ENCODE data around the gene PTGIS. TPM values are rescaled to one million over a fixed set of nuclear protein-coding genes. Genes with fewer than 3 reads are reported as not detected.

PTGIS gene
- total RNA-seq, 1 experiment from 2014 or later = 26.9 TPM

DNA sequence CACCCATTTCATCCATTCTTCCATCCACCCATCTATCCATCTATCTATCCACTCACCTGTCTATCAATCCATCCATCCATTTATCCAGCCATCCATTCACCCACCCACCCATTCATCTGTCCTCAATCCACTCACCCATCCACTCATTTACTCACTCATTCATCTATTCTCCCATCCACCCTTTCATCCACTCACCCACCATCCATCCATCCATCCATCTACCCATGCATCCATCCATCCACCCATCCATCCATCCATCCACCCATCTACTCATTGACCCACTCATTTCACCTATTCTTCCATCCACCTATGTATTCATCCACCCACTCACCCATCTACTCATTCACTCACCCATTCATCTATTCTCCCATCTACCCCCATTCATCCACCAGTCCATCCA is 24.2 kb upstream of the PTGIS start:
- no peak for DNase-seq
- no peaks in the 10 kb centered on the region for H3K36me3 ChIP-seq (ENCODE audit: low read depth)
- peak overlapping the region; percentile 98 for H3K27ac ChIP-seq
- no peaks in the 10 kb centered on the region for H3K9me2 ChIP-seq (ENCODE audit: insufficient read depth)
- no peak for TF ChIP-seq EZH2 (IDR thresholded peaks at IDR 0.05; ENCODE audit: low read depth)
- TF ChIP-seq, protein P1, sequence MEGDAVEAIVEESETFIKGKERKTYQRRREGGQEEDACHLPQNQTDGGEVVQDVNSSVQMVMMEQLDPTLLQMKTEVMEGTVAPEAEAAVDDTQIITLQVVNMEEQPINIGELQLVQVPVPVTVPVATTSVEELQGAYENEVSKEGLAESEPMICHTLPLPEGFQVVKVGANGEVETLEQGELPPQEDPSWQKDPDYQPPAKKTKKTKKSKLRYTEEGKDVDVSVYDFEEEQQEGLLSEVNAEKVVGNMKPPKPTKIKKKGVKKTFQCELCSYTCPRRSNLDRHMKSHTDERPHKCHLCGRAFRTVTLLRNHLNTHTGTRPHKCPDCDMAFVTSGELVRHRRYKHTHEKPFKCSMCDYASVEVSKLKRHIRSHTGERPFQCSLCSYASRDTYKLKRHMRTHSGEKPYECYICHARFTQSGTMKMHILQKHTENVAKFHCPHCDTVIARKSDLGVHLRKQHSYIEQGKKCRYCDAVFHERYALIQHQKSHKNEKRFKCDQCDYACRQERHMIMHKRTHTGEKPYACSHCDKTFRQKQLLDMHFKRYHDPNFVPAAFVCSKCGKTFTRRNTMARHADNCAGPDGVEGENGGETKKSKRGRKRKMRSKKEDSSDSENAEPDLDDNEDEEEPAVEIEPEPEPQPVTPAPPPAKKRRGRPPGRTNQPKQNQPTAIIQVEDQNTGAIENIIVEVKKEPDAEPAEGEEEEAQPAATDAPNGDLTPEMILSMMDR (conservative IDR thresholded peaks at IDR 0.05) = no peak
- H3K27me3 ChIP-seq (ENCODE audit: insufficient read depth, low read depth) = no peaks in the 10 kb centered on the region
- intact Hi-C loops (cut with micrococcal nuclease; ENCODE audit: unreplicated experiment) = no loop called here
- peaks cover 95% of the 10 kb centered on the region for H3K4me1 ChIP-seq (replicated peaks; ENCODE audit: insufficient read depth)
- no peaks in the 10 kb centered on the region for H3K9me3 ChIP-seq (ENCODE audit: insufficient read depth, low read depth)
- H4K20me1 ChIP-seq (ENCODE audit: insufficient read depth) = no peaks in the 10 kb centered on the region
- peaks cover 83% of the 10 kb centered on the region for H3F3A ChIP-seq (ENCODE audit: insufficient read depth, low read depth)
- CTCF ChIA-PET = no interaction called here
- H2AFZ ChIP-seq = no peak overlapping the region
- no TSS peak for BruUV-seq (replicated peaks)
- H3K4me2 ChIP-seq = peak overlapping the region; percentile 81
- POLR2A ChIA-PET (ENCODE audit: unreplicated experiment) = no interaction called here
- peaks cover 19% of the 10 kb centered on the region; the same call in 1 of the 2 replicates for H3K79me2 ChIP-seq (ENCODE audit: low read depth)
- H3K4me3 ChIP-seq = peak overlapping the region; percentile 46

DNA sequence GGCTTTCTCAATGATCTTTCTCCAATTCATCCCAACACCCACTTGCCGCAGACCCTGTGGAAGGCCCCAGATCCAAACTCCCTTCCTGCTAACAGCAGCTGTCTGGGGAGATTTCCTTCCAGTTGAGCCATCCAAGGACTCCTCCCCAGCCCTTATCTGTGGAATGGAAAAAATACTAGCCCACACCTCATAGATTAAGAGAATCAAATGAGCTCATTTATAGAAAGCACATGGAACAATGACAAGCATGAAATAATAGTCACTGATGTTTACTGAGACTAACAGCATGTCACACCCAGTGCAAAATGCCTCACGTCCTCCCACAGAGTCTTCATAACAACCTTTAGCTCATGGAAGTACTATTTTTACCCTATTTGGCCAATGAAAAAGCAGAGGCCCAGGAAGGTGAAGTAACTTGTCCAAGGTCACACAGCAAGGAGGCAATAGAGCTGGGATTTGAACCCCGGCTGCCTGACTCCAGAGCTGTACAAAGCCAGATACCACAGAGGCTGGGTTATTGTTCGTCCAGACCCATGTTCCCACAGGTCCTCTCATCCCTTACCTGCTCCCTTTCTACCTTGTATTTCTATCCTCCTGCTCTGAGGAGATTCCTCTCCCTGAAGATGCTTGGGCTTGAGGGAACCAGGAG is 23.4 kb upstream of the PTGIS start:
- peaks cover 95% of the 10 kb centered on the region for H3K4me1 ChIP-seq (replicated peaks; ENCODE audit: insufficient read depth)
- no peak overlapping the region for H2AFZ ChIP-seq
- BruUV-seq (replicated peaks) = no TSS peak
- peaks cover 88% of the 10 kb centered on the region for H3F3A ChIP-seq (ENCODE audit: insufficient read depth, low read depth)
- intact Hi-C loops (cut with micrococcal nuclease; ENCODE audit: unreplicated experiment) = no loop called here
- peaks cover 19% of the 10 kb centered on the region; the same call in 1 of the 2 replicates for H3K79me2 ChIP-seq (ENCODE audit: low read depth)
- POLR2A ChIA-PET (ENCODE audit: unreplicated experiment) = interaction anchor here (1.1 kb wide), 1 partner anchor 13 kb away, joined by 3 read pairs; no protein-coding TSS in a partner anchor
- no peaks in the 10 kb centered on the region for H4K20me1 ChIP-seq (ENCODE audit: insufficient read depth)
- TF ChIP-seq EZH2 (IDR thresholded peaks at IDR 0.05; ENCODE audit: low read depth) = no peak
- TF ChIP-seq, protein P1 (conservative IDR thresholded peaks at IDR 0.05) = no peak
- H3K27me3 ChIP-seq (ENCODE audit: insufficient read depth, low read depth) = no peaks in the 10 kb centered on the region
- peak; percentile 33 to 91 for DNase-seq
- H3K27ac ChIP-seq = peak overlapping the region; percentile 98
- H3K4me2 ChIP-seq = peak overlapping the region; percentile 81
- H3K4me3 ChIP-seq = peak overlapping the region; percentile 46; the same call in 1 of the 2 replicates
- CTCF ChIA-PET = interaction anchor here (1.0 kb wide), 2 partner anchors 37 to 50 kb away, joined by 3 to 5 read pairs; no protein-coding TSS in a partner anchor
- H3K9me2 ChIP-seq (ENCODE audit: insufficient read depth) = no peaks in the 10 kb centered on the region
- no peaks in the 10 kb centered on the region for H3K36me3 ChIP-seq (ENCODE audit: low read depth)
- no peaks in the 10 kb centered on the region for H3K9me3 ChIP-seq (ENCODE audit: insufficient read depth, low read depth)

DNA sequence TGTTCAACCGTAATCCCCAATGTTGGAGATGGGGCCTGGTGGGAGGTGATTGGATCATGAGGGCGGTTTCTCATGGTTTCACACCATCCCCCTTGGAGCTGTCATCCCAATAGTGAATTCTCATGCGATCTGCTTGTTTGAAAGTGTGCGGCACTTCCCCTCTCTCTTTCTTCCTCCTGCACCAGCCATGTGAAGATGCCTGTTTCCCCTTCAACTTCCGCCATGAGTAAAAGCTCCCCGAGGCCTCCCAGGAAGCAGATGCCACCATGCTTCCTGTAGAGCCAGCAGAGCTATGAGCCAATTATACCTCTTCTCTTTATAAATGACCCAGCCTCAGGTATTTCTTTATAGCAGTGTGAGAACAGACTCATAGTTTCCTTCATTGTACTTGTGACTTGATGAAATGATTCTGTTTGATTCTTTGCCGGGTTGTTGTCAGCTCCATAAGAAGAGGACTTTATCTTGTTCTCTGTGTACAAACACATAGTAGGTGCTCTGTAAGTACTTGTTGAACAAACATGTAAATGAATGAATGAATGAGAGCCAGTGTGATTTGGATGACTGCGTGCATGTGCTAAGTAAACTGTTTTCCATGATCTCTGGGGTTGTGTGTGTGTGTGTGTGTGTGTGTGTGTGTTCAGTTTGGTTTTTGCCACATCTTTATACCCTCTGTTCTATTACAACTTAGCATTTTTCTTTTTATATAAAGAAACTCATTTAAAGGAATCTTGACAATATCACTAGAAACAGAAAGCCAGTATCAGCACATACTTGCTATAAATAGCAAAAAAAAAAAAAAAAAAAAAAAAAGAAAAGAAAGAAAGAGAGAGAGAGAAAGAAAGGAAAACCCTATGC is 22.5 kb upstream of the PTGIS start:
- H2AFZ ChIP-seq = no peak overlapping the region
- H3K36me3 ChIP-seq (ENCODE audit: low read depth) = no peaks in the 10 kb centered on the region
- peak overlapping the region; percentile 81 for H3K4me2 ChIP-seq
- DNase-seq = no peak
- CTCF ChIA-PET = interaction anchor here (1.0 kb wide), 2 partner anchors 36 to 49 kb away, joined by 3 to 5 read pairs; no protein-coding TSS in a partner anchor
- peaks cover 95% of the 10 kb centered on the region for H3K4me1 ChIP-seq (replicated peaks; ENCODE audit: insufficient read depth)
- H3K79me2 ChIP-seq (ENCODE audit: low read depth) = peaks cover 19% of the 10 kb centered on the region; the same call in 1 of the 2 replicates
- intact Hi-C loops (cut with micrococcal nuclease; ENCODE audit: unreplicated experiment) = no loop called here
- no peaks in the 10 kb centered on the region for H3K9me3 ChIP-seq (ENCODE audit: insufficient read depth, low read depth)
- peak overlapping the region; percentile 98 for H3K27ac ChIP-seq
- H3K27me3 ChIP-seq (ENCODE audit: insufficient read depth, low read depth) = no peaks in the 10 kb centered on the region
- BruUV-seq (replicated peaks) = no TSS peak
- H3K4me3 ChIP-seq = peak overlapping the region; percentile 46; the same call in 1 of the 2 replicates
- TF ChIP-seq, protein P1 (conservative IDR thresholded peaks at IDR 0.05) = no peak
- TF ChIP-seq EZH2 (IDR thresholded peaks at IDR 0.05; ENCODE audit: low read depth) = no peak
- POLR2A ChIA-PET (ENCODE audit: unreplicated experiment) = interaction anchor here (0.7 to 1.1 kb wide), 2 partner anchors 14 to 525 kb away, joined by 3 to 14 read pairs; no protein-coding TSS in a partner anchor
- no peaks in the 10 kb centered on the region for H4K20me1 ChIP-seq (ENCODE audit: insufficient read depth)
- H3F3A ChIP-seq (ENCODE audit: insufficient read depth, low read depth) = peaks cover 88% of the 10 kb centered on the region
- no peaks in the 10 kb centered on the region for H3K9me2 ChIP-seq (ENCODE audit: insufficient read depth)

Data from PC-9 (cell line).